ENCODE data around the gene PROCR.
"Not testable (repeated sequence)": the region's sequence is repeated elsewhere in the genome, so short reads cannot be mapped to it uniquely, and the experiment has no call there.

Gene PROCR

GRCh38 chr20:35193031-35193791 lies 21.3 kb downstream of the PROCR start:
- DNase-seq (ENCODE audit: low read depth in 2 of 2) = not testable (repeated sequence)

GRCh38 chr20:35196313-35196712 lies 24.4 kb downstream of the PROCR start:
- no peak for DNase-seq (ENCODE audit: low read depth in 2 of 2)

GRCh38 chr20:35199740-35200139 lies 27.9 kb downstream of the PROCR start:
- no peak for DNase-seq (ENCODE audit: low read depth in 2 of 2)

GRCh38 chr20:35200267-35200666 lies 28.4 kb downstream of the PROCR start:
- no peak for DNase-seq (ENCODE audit: low read depth in 2 of 2)

- not testable (repeated sequence) for DNase-seq (ENCODE audit: low read depth in 2 of 2)
Observed at GRCh38 chr20:35201467-35201866, 29.6 kb downstream of the PROCR start.

- DNase-seq (ENCODE audit: low read depth in 2 of 2) = no peak
Observed at GRCh38 chr20:35206802-35207201, 34.9 kb downstream of the PROCR start.

GRCh38 chr20:35207950-35208611 lies 36.2 kb downstream of the PROCR start:
- peak; percentile 69 to 70 for DNase-seq (ENCODE audit: low read depth in 2 of 2)

- DNase-seq (ENCODE audit: low read depth in 2 of 2) = no peak
Observed at GRCh38 chr20:35215066-35215956, 43.4 kb downstream of the PROCR start.

- DNase-seq (ENCODE audit: low read depth in 2 of 2) = no peak
Observed at GRCh38 chr20:35216541-35216940, 44.7 kb downstream of the PROCR start.

GRCh38 chr20:35223941-35224340 lies 52.1 kb downstream of the PROCR start:
- no peak for DNase-seq (ENCODE audit: low read depth in 2 of 2)

GRCh38 chr20:35224536-35224935 lies 52.7 kb downstream of the PROCR start:
- DNase-seq (ENCODE audit: low read depth in 2 of 2) = no peak

- no peak for DNase-seq (ENCODE audit: low read depth in 2 of 2)
Observed at GRCh38 chr20:35225319-35226125, 53.6 kb downstream of the PROCR start.

- no peak for DNase-seq (ENCODE audit: low read depth in 2 of 2)
Observed at GRCh38 chr20:35226126-35226883, 54.4 kb downstream of the PROCR start, which contains the start of gene MMP24. TSS of gene MMP24 (plus strand) at chr20:35226690. CDS start at chr20:35226739, 49 bp downstream.

All from stimulated activated CD4-positive, alpha-beta T cell treated with anti-CD3 and anti-CD28 coated beads, Interleukin-4, amount 100 ng/mL, for 48 hours (primary cell).